Spleen (tissue), 11 donors: ENCODE measurements around the gene CCL11. TPM values are rescaled to one million over a fixed set of nuclear protein-coding genes. Genes with fewer than 3 reads are reported as not detected.

ENCODE experiments used
- DNase-seq: peaks from one replicate; pipeline ENCODE4 v3.0.0-alpha.2; 2020
- H3K27ac ChIP-seq, 8 donors: fragments of 200-600 bp; sonication (generic) in 7 of 8; 1 replicate in 4 of 8; 2 replicates in 4 of 8; pipeline versions ENCODE4 v1.5.0 to v1.8.0; 2016 to 2021; ENCODE audit warnings: inconsistent platforms in 4 of 8, mild to moderate bottlenecking in 4 of 8, moderate library complexity in 1 of 8
- H3K27me3 ChIP-seq, 7 donors: fragments of 200-600 bp; sonication (generic) in 6 of 7; replicated peaks in 1 of 7; 1 replicate in 4 of 7; 2 replicates in 3 of 7; pipeline versions ENCODE4 v1.5.0 to v1.8.0; 2016 to 2021; ENCODE audit warnings: inconsistent platforms in 3 of 7, mild to moderate bottlenecking in 1 of 7
- H3K36me3 ChIP-seq, 6 donors: fragments of 200-600 bp; sonication (generic) in 5 of 6; 1 replicate in 4 of 6; 2 replicates in 2 of 6; pipeline versions ENCODE4 v1.5.0 to v1.8.0; 2016 to 2021; ENCODE audit warnings: inconsistent platforms in 2 of 6
- H3K4me1 ChIP-seq, 6 donors: fragments of 200-600 bp; sonication (generic) in 5 of 6; 1 replicate in 3 of 6; 2 replicates in 3 of 6; pipeline versions ENCODE4 v1.5.0 to v1.8.0; 2016 to 2021; ENCODE audit warnings: inconsistent platforms in 3 of 6
- H3K4me3 ChIP-seq, 8 donors: fragments of 200-600 bp; sonication (generic) in 7 of 8; 1 replicate in 4 of 8; 2 replicates in 4 of 8; pipeline versions ENCODE4 v1.5.0 to v1.8.0; 2016 to 2021; ENCODE audit warnings: inconsistent platforms in 4 of 8, mild to moderate bottlenecking in 4 of 8, moderate library complexity in 2 of 8
- H3K9me3 ChIP-seq, 8 donors: fragments of 200-600 bp; sonication (generic) in 7 of 8; 1 replicate in 4 of 8; 2 replicates in 4 of 8; pipeline versions ENCODE4 v1.5.0 to v1.8.0; 2016 to 2021; ENCODE audit warnings: inconsistent platforms in 4 of 8
- POLR2A ChIP-seq, 3 donors: fragments of 450-650 bp; IDR thresholded peaks; one replicate each; pipeline ENCODE4 v1.5.1; 2017; ENCODE audit warnings: antibody characterized with exemption in 3 of 3, mild to moderate bottlenecking in 1 of 3
- POLR2AphosphoS5 ChIP-seq, 3 donors: sonication (generic); formaldehyde crosslinking; IDR thresholded peaks; one replicate each; pipeline ENCODE4 v1.5.1; 2017; ENCODE audit warnings: antibody characterized with exemption in 3 of 3
- WGBS, 5 donors: extraction: QIAGEN DNeasy Blood & Tissue Kit in 3 of 5; methylation state at CpG; one replicate each; pipeline versions ENCODE4 v1.1.5 to v1.1.7; 2013 to 2018; 5-methylcytosine and 5-hydroxymethylcytosine counted together
- intact Hi-C: fragments of 100-400 bp; cut with DNase I; formaldehyde crosslinking; loops from one replicate; pipeline ENCODE4 v1.15.0; 2023; ENCODE audit warnings: low total_unique reads
- polyA plus RNA-seq, 3 donors: library from polyadenylated mRNA; stranded (reverse); fragments of 200-250 nt; gene quantifications; one replicate each; pipeline ENCODE4 v1.2.1, GENCODE V29; 2013
- total RNA-seq, 7 donors: library from RNA; depleted of rRNA in 3 of 7; stranded (reverse); fragments of >200 nt in 3 of 7; fragmentation: NEBNext Ultra II Directional in 4 of 7; extraction: Animal tissue kit (Norgen Biotek cat#: 25700) in 4 of 7; gene quantifications; one replicate each; pipeline versions ENCODE4 v1.1.0 to v1.2.1, GENCODE V29; 2016 to 2021
- TF ChIP-seq, protein P1 (sequence below), 11 experiments: fragments of 200-600 bp in 7 of 11; fragments of 450-650 bp in 4 of 11; sonication (generic) in 4 of 11; IDR thresholded peaks in 8 of 11; conservative IDR thresholded peaks in 3 of 11; 1 replicate in 7 of 11; 2 replicates in 4 of 11; pipeline versions ENCODE4 v1.4.0 to v1.8.0; 2016 to 2021; ENCODE audit warnings: antibody characterized with exemption in 11 of 11, inconsistent platforms in 4 of 11, mild to moderate bottlenecking in 1 of 11
- donor health status: healthy with polysubstance abuse.
- donor health status: DM: no; HTN: no; CAD: no; lungs with moderate emphysema.
- donor health status: DM: no; HTN: no; CAD: no.
- donor health status: Bipolar disorder and iron deficiency.
- donor health status: healthy.
- donor health status: DM: no; HTN: no; CAD: no.
- donor health status: DM: yes; HTN: yes; CAD: no.

Gene CCL11
- total and polyA plus RNA-seq, 10 donors, result 0.26 to 1.9 (median 0.60) TPM; not detected in 5

DNA sequence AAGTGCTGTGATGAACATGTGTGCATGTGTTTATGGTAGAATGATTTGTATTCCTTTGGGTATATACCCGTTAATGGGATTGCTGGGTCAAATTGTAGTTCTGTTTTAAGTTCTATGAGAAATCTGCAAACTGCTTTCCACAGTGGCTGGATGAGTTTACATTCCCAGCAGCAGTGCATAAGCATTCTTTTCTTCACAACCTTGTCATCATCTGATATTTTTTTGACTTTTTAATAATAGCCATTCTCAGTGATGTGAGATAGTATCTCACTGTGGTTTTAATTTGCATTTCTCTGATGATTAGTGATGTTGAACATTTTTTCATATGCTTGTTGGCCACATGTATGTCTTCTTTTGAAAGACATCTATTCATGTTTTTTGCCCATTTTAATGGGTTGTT is 52.2 kb downstream of the CCL11 start:
- no peak overlapping the region for H3K4me3 ChIP-seq
- H3K27me3 ChIP-seq, result peaks cover 0 to 23% (median 0%) of the 10 kb centered on the region in 7 donors
- TF ChIP-seq POLR2AphosphoS5 (IDR thresholded peaks at IDR 0.05), result no peak
- no peak for TF ChIP-seq POLR2A (IDR thresholded peaks at IDR 0.05)
- TF ChIP-seq, protein P1, sequence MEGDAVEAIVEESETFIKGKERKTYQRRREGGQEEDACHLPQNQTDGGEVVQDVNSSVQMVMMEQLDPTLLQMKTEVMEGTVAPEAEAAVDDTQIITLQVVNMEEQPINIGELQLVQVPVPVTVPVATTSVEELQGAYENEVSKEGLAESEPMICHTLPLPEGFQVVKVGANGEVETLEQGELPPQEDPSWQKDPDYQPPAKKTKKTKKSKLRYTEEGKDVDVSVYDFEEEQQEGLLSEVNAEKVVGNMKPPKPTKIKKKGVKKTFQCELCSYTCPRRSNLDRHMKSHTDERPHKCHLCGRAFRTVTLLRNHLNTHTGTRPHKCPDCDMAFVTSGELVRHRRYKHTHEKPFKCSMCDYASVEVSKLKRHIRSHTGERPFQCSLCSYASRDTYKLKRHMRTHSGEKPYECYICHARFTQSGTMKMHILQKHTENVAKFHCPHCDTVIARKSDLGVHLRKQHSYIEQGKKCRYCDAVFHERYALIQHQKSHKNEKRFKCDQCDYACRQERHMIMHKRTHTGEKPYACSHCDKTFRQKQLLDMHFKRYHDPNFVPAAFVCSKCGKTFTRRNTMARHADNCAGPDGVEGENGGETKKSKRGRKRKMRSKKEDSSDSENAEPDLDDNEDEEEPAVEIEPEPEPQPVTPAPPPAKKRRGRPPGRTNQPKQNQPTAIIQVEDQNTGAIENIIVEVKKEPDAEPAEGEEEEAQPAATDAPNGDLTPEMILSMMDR (IDR thresholded peaks at IDR 0.05 in 8 of 11, conservative IDR thresholded peaks at IDR 0.05 in 3 of 11), result no peak
- 58 to 88% (median 68%) methylated on average over 1 of the region's 1 CpG for whole genome bisulfite sequencing, 5 donors
- H3K36me3 ChIP-seq, result no peaks in the 10 kb centered on the region
- no peak overlapping the region for H3K27ac ChIP-seq
- H3K4me1 ChIP-seq, result no peaks in the 10 kb centered on the region
- intact Hi-C loops, result no loop called here
- peaks cover 0 to 7% (median 0%) of the 10 kb centered on the region in 8 donors for H3K9me3 ChIP-seq
- DNase-seq, result no peak

Other genes starting within 250 kb of the CCL11 start
- gene CCL2, start 30.5 kb upstream of the CCL11 start, total RNA-seq, result 10 to 100 TPM in 3 of 7 donors, 1 to 10 TPM in 4; 4.6 to 70.7 (median 6.1) TPM
- gene CCL2, start 30.5 kb upstream of the CCL11 start, polyA plus RNA-seq, result 10 to 100 TPM; 10.8 to 36.5 (median 21.6) TPM
- gene CCL7, start 15.5 kb upstream of the CCL11 start, total RNA-seq, result not detected
- gene CCL7, start 15.5 kb upstream of the CCL11 start, polyA plus RNA-seq, result not detected
- gene CCL8, start 33.7 kb downstream of the CCL11 start, total RNA-seq, result under 1 TPM in 2 of 7 donors, not detected in 5; 0.84 to 0.95 TPM
- under 1 TPM; 0.33 to 0.48 (median 0.41) TPM for gene CCL8, start 33.7 kb downstream of the CCL11 start, polyA plus RNA-seq
- gene CCL13, start 70.7 kb downstream of the CCL11 start, total RNA-seq, result not detected
- gene CCL13, start 70.7 kb downstream of the CCL11 start, polyA plus RNA-seq, result under 1 TPM in 2 of 3 donors, not detected in 1; 0.12 to 0.54 TPM
- gene CCL1, start 77.5 kb downstream of the CCL11 start, total RNA-seq, result not detected
- gene CCL1, start 77.5 kb downstream of the CCL11 start, polyA plus RNA-seq, result not detected